ENCODE results near the gene GNAZ.

Gene GNAZ

GRCh38 chr22:23154461-23154860 is 84.1 kb downstream of the GNAZ start:
- Histone ChIP-seq H3K27me3 (ENCODE audit: insufficient read depth, poor library complexity, severe bottlenecking) (no peaks in the 10 kb centered on the region), H3K4me3 (replicated peaks; ENCODE audit: insufficient read depth, low read length) (no peak overlapping the region), H3K27ac (replicated peaks) (no peak overlapping the region)
- DNase-seq (ENCODE audit: low read depth in 1 of 2, low spot score in 1 of 2): no peak
- no peak for TF ChIP-seq POLR2AphosphoS5 (IDR thresholded peaks at IDR 0.05; ENCODE audit: low read depth)
- no peak for TF ChIP-seq SPI1 (IDR thresholded peaks at IDR 0.05; ENCODE audit: borderline replicate concordance, low read depth)
- TF ChIP-seq GABPA (IDR thresholded peaks at IDR 0.05; ENCODE audit: low read depth): no peak
- TF ChIP-seq, protein P1, sequence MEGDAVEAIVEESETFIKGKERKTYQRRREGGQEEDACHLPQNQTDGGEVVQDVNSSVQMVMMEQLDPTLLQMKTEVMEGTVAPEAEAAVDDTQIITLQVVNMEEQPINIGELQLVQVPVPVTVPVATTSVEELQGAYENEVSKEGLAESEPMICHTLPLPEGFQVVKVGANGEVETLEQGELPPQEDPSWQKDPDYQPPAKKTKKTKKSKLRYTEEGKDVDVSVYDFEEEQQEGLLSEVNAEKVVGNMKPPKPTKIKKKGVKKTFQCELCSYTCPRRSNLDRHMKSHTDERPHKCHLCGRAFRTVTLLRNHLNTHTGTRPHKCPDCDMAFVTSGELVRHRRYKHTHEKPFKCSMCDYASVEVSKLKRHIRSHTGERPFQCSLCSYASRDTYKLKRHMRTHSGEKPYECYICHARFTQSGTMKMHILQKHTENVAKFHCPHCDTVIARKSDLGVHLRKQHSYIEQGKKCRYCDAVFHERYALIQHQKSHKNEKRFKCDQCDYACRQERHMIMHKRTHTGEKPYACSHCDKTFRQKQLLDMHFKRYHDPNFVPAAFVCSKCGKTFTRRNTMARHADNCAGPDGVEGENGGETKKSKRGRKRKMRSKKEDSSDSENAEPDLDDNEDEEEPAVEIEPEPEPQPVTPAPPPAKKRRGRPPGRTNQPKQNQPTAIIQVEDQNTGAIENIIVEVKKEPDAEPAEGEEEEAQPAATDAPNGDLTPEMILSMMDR (IDR thresholded peaks at IDR 0.05; ENCODE audit: insufficient read depth, low read length): no peak
- TF ChIP-seq, protein P2, sequence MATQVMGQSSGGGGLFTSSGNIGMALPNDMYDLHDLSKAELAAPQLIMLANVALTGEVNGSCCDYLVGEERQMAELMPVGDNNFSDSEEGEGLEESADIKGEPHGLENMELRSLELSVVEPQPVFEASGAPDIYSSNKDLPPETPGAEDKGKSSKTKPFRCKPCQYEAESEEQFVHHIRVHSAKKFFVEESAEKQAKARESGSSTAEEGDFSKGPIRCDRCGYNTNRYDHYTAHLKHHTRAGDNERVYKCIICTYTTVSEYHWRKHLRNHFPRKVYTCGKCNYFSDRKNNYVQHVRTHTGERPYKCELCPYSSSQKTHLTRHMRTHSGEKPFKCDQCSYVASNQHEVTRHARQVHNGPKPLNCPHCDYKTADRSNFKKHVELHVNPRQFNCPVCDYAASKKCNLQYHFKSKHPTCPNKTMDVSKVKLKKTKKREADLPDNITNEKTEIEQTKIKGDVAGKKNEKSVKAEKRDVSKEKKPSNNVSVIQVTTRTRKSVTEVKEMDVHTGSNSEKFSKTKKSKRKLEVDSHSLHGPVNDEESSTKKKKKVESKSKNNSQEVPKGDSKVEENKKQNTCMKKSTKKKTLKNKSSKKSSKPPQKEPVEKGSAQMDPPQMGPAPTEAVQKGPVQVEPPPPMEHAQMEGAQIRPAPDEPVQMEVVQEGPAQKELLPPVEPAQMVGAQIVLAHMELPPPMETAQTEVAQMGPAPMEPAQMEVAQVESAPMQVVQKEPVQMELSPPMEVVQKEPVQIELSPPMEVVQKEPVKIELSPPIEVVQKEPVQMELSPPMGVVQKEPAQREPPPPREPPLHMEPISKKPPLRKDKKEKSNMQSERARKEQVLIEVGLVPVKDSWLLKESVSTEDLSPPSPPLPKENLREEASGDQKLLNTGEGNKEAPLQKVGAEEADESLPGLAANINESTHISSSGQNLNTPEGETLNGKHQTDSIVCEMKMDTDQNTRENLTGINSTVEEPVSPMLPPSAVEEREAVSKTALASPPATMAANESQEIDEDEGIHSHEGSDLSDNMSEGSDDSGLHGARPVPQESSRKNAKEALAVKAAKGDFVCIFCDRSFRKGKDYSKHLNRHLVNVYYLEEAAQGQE (IDR thresholded peaks at IDR 0.05; ENCODE audit: insufficient replicate concordance, low read depth): no peak

DNA sequence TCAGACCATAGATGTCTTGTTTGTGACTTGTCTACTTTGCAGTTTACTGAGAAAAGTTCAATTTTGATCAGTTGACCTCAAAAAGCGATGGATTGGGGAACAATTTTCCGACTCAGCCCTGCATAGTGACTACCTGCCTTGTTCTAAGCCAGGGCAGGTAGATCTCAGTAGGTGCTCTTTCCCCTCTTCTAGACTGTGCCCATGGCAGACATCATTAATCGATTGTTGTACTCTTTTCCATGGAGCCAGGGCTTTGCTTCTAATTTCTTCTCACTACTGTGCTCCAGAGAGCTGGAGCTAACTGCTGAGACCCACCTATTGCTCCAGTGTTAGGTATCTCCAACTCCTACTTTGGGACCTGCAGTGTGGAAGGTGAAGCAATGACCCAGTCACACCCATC is 84.8 kb downstream of the GNAZ start:
- Histone ChIP-seq H3K27me3 (ENCODE audit: insufficient read depth, poor library complexity, severe bottlenecking) (no peaks in the 10 kb centered on the region), H3K4me3 (replicated peaks; ENCODE audit: insufficient read depth, low read length) (no peak overlapping the region), H3K27ac (replicated peaks) (no peak overlapping the region)
- DNase-seq (ENCODE audit: low read depth in 1 of 2, low spot score in 1 of 2): no peak
- TF ChIP-seq, protein P2 (IDR thresholded peaks at IDR 0.05; ENCODE audit: insufficient replicate concordance, low read depth): no peak
- TF ChIP-seq GABPA (IDR thresholded peaks at IDR 0.05; ENCODE audit: low read depth) (no peak), SPI1 (IDR thresholded peaks at IDR 0.05; ENCODE audit: borderline replicate concordance, low read depth) (no peak), POLR2AphosphoS5 (IDR thresholded peaks at IDR 0.05; ENCODE audit: low read depth) (no peak)
- TF ChIP-seq, protein P1 (IDR thresholded peaks at IDR 0.05; ENCODE audit: insufficient read depth, low read length): no peak

DNA sequence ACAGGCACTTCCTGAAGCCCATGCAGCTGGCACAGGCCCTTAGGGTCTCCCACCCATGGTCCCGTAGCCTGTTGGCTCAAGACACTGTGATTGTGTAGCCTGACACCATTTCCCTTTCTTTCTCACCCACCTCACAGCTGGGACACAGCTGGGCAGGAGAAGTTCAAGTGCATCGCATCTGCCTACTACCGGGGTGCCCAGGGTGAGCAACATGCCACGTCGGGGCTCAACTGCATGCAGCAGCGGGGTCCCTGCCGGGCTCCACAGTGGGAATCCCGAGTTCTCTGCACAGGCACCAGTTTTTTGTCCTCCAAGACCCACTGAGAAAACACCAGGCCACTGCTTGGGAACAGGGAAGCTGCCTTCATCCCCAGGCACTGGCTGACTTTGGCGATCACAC is 85.5 kb downstream of the GNAZ start:
- Histone ChIP-seq H3K27ac (replicated peaks) (no peak overlapping the region), H3K27me3 (ENCODE audit: insufficient read depth, poor library complexity, severe bottlenecking) (no peaks in the 10 kb centered on the region), H3K4me3 (replicated peaks; ENCODE audit: insufficient read depth, low read length) (no peak overlapping the region)
- DNase-seq (ENCODE audit: low read depth in 1 of 2, low spot score in 1 of 2): no peak
- TF ChIP-seq, protein P2 (IDR thresholded peaks at IDR 0.05; ENCODE audit: insufficient replicate concordance, low read depth): no peak
- TF ChIP-seq, protein P1 (IDR thresholded peaks at IDR 0.05; ENCODE audit: insufficient read depth, low read length): no peak
- TF ChIP-seq SPI1 (IDR thresholded peaks at IDR 0.05; ENCODE audit: borderline replicate concordance, low read depth) (no peak), POLR2AphosphoS5 (IDR thresholded peaks at IDR 0.05; ENCODE audit: low read depth) (no peak), GABPA (IDR thresholded peaks at IDR 0.05; ENCODE audit: low read depth) (no peak)

All from HL-60 (cell line).